ENCODE measurements around the gene NUB1.
"Not testable (repeated sequence)": the region's sequence is repeated elsewhere in the genome, so short reads cannot be mapped to it uniquely, and the experiment has no call there.

Gene NUB1

GRCh38 chr7:151341357-151342101 is at the start of gene NUB1:
Gene NUB1 (plus strand): TSS chr7:151341812. CDS start chr7:151345350, 3,538 bp downstream.
- peak within 1 kb of the TSS; percentile 54 for H3K4me3 ChIP-seq (ENCODE audit: low read depth, low read length)
- peak; percentile 16 for DNase-seq (ENCODE audit: low read depth)

DNA sequence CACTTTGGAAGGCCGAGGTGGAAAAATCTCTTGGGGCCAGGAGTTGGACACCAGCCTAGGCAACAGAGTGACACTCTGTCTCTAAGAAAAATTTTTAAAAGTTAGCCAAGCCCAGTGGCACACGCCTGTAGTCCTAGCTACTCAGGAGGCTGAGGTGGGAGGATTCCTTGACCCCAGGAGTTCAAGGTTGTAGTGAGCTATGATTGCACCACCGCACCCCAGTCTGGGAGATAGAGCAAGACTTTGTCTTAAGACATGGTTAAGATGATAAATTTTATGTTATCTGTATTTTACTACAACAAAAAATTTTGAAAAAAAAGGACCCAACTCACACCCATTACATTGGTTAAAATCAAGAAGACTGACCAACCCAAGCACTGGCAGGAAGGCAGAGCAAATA is 48.8 kb upstream of the NUB1 start:
- no peak overlapping the region for H3K4me3 ChIP-seq (ENCODE audit: low read depth, low read length)
- DNase-seq (ENCODE audit: low read depth) = no peak

DNA sequence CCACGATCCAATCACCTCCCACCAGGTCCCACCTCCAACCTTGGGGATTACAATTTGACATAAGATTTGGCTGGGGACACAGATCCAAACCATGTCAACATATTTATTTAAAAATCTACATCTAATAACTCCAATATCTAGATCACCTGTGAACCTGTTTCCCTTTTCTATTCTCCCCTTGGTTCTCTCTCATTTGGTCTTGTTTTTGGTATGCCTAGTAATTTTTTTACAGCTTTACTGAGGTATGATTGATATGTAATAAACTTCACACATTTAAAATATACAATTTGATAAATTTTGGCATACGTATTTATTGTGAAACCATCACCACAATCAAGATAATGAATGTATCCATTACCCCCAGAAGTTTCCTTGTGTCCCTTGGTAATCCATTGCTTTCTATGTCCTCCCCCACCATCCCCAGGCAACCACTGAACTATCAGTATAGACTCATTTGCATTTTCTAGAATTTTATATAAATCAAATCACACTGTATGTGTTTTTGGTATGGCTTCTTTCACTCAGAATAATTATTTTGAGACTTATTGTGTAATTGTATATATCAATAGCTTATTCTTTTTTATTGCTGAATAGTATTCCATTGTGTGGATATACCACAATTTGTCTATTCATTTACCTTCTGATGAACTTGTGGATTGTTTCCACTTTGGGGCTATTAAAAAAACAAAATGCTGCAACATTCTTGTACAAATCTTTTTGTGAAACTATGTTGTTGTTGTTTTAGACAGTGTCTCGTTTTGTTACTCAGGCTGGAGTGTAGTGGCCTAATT is 45.2 kb upstream of the NUB1 start:
- H3K4me3 ChIP-seq (ENCODE audit: low read depth, low read length) = no peak overlapping the region
- DNase-seq (ENCODE audit: low read depth) = no peak

DNA sequence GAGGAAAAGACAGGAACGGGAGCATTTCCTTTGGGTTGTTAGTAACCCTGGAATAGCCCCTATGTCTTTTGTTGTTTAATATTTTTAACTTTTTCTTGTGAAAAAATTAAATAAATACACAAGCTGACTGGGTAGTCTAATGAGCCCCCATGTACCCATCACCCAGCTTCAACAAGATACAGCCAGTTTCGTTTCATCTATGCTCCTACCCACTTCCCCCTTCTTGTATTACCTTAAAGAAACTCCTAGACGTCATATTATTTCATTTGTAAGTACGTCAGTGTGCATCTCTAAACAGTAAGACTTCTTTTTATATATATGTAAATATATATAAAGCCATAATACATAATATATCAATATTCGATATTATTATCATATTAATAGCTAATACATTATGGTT is 42.8 kb upstream of the NUB1 start:
- H3K4me3 ChIP-seq (ENCODE audit: low read depth, low read length) = no peak overlapping the region
- DNase-seq (ENCODE audit: low read depth) = no peak

- no peak for DNase-seq (ENCODE audit: low read depth)
- no peak overlapping the region for H3K4me3 ChIP-seq (ENCODE audit: low read depth, low read length)
Observed at GRCh38 chr7:151299530-151299929, 42.1 kb upstream of the NUB1 start.

DNA sequence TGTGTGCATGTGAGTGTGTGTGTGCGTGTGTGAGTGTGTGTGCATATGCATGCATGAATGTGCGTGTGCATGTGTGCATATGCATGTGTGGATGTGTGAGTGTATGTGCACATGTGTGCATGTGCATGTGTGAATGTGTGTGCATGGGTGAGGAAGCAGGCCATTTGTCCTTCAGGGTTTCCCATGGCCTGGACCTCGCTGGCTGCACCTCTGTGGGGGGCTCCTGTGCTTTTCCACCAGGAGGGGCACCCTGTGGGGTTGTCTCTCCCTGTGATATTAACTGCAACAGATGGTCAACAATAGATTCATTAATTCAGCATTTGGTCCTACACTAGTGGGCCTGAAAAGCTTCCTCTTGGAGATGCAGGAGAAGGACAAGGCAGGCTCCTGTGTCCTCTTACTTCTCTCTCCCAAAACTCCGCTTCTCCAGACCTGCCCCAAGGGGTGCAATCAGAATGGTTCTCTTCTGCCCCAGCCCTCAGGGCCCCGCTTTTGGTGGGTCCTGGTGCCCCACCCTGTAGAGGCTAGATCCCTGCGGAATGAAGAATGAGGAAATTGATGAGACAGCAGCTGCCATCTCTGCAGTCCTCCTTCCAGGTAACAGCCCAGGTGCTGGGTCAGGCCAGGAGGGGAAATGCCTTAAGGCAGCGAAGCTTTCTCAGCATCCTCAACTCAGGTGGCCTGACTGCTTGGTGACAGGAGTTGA is 41.5 kb upstream of the NUB1 start:
- no peak overlapping the region for H3K4me3 ChIP-seq (ENCODE audit: low read depth, low read length)
- DNase-seq (ENCODE audit: low read depth) = no peak

DNA sequence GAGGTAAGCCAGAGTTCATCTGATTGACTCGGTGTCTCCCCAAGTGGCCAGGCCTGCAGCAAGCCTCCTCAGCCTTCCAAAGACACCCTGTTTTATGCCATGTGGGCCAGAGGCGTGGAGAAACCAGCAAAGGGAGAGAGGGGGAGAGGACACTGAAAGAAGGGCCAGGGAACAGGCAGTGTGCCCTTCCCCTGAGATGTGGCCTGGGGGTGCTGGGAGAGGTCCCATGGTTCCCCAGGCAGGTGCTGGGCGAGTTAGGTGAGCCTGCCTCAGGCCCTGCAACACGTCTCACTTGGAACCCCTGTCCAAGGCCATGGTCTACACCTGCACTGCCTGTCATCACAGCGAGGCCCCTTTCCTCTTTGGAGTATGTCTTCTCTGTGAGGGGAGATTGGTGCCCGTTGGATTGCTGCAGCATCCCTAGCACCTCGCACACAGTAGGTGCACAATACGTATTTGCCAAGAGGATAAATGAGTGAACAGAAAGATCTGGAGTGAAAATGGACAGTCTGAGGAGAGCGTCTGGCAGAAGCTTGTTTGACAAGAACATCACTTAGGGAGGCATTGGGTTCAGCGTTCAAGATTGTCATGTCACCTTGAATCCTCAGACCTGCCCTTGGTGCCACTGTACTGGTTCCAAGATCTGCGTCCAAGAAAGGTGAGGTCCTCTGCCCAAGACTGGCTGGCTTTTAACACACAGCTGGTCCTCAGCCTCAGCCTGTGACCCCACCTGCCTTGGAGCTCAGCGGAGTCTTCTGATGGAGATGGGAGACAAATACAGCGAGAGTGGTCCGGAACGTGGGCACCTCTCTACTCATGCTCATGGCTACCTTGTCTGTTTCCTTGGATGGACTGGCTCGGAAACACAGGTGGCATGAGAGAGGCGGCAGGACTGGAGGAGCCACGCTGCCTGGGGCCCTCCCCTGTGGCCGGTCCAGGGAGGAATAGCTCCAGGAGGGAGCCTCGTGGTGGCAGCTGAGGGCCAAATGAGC is 39.8 kb upstream of the NUB1 start:
- DNase-seq (ENCODE audit: low read depth) = no peak

DNA sequence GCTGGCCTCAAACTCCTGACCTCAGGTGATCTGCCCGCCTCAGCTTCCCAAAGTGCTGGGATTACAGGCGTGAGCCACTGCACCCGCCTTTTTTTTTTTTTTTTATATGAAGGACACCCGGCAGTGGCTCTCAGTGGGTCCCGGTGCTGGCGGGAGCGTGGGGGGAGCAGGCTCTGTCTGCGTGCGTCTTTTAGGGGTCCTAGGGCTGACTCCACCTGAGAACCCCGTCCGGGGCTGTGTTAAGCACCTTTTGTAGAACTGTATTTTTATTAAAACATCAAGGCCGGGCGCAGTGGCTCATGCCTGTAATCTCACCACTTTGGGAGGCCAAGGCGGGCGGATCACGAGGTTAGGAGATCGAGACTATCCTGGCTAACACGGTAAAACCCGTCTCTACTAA is 37.4 kb upstream of the NUB1 start:
- H3K4me3 ChIP-seq (ENCODE audit: low read depth, low read length); DNase-seq (ENCODE audit: low read depth): not testable (repeated sequence)

More for the DNA sequence above, 39.8 kb upstream of the NUB1 start:
- no peak overlapping the region for H3K4me3 ChIP-seq (ENCODE audit: low read depth, low read length)

DNA sequence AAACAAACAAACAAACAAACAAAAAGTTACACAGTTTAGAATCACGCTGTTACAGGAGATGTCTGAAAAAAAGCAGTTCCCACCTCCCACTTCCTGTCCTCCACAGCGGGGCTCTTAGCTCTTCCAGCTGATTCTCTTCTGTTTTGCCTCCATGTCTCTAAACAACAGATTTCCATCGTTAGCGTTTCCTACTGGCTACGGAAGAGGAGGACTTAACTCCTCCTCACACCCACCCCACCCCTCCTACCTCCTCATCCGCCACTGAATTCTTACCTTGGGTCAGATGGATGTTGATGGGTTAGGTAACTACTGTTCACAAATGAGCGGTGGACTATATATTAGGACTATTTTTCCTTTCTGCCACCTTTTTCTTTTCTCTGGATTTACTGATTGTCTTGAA is 36.8 kb upstream of the NUB1 start:
- peak overlapping the region; percentile 23 for H3K4me3 ChIP-seq (ENCODE audit: low read depth, low read length)

DNA sequence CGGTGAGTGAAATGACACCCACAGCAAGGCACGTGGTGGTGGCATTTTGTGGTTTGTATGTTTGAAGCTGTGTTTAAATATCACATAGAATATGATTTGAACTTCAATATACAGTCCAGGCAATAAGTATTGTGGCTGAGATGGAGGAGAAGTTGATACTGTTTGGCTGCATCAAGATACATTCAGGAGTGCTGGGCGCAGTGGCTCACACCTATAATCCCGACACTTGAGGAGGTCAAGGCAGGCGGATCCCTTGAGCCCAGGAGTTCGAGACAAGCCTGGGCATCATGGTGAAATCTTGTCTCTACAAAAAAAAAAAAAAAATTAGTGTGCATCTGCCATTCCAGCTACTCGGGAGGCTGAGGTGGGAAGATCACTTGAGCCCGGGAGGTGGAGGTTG is 35.2 kb upstream of the NUB1 start:
- DNase-seq (ENCODE audit: low read depth) = no peak
- no peak overlapping the region for H3K4me3 ChIP-seq (ENCODE audit: low read depth, low read length)

More for the DNA sequence above, 36.8 kb upstream of the NUB1 start:
- DNase-seq (ENCODE audit: low read depth) = no peak

- DNase-seq (ENCODE audit: low read depth) = no peak
- no peak overlapping the region for H3K4me3 ChIP-seq (ENCODE audit: low read depth, low read length)
Observed at GRCh38 chr7:151306860-151307259, 34.8 kb upstream of the NUB1 start.

DNA sequence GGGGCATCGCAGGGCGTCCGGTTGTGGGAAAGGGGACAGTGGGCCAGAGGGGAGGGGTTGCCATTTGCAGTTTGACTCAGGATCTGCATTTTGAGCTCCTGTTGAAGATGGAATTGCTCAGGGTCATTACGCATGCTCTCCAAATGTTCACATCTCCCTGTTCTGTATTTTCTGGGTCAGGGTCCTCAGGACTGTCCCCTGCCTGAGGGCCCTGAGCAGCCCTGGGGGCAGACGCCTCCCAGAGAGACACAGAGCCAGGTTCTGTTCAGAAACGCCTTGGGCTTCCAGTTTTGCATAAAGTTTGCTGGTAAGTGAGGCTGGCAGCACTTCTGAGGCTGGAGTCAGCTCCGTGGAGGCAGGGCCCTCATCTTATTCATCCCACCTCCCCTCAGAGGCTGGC is 34.1 kb upstream of the NUB1 start:
- H3K4me3 ChIP-seq (ENCODE audit: low read depth, low read length) = no peak overlapping the region
- no peak for DNase-seq (ENCODE audit: low read depth)

DNA sequence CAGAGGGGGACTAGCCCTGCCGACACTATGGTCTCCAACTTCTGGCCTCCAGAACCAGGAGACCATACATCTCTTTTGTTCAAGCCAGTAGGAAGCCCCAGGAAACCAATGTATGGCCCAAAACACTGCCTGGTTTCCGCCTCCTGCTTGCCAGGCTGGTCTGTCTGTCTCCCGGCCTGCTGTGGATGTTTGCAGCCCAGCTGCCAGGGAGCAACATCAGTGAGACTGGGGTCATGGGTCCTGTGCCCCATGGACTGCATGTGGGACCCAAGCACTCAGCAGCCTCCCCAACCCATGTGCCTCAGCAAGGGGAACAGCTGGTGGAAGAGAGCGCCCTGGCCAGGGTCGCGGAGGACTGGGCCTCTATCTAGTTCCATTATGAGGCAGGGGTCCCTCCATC is 33.4 kb upstream of the NUB1 start:
- DNase-seq (ENCODE audit: low read depth) = no peak
- no peak overlapping the region for H3K4me3 ChIP-seq (ENCODE audit: low read depth, low read length)

- H3K4me3 ChIP-seq (ENCODE audit: low read depth, low read length) = no peak overlapping the region
- DNase-seq (ENCODE audit: low read depth) = no peak
Observed at GRCh38 chr7:151308791-151309190, 32.8 kb upstream of the NUB1 start.

GRCh38 chr7:151309311-151309710 is 32.3 kb upstream of the NUB1 start:
- H3K4me3 ChIP-seq (ENCODE audit: low read depth, low read length) = no peak overlapping the region
- DNase-seq (ENCODE audit: low read depth) = no peak

DNA sequence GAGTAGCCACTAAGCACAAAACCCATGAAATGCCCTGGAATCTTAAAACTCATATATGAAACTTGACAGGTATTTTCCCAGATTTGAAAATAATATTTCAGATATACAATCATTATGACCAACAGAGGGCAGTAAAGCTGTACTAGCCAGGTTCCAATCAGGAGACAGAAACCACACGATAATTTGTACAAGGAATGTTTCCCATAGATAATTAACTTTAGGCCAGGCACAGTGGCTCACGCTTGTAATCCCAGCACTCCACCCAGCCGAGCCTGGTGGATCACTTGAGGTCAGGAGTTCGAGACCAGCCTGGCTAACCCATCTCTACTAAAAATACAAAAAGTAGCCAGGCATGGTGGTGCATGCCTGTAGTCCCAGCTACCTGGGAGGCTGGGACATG is 31.0 kb upstream of the NUB1 start:
- DNase-seq (ENCODE audit: low read depth) = no peak
- H3K4me3 ChIP-seq (ENCODE audit: low read depth, low read length) = no peak overlapping the region

- DNase-seq (ENCODE audit: low read depth) = no peak
- H3K4me3 ChIP-seq (ENCODE audit: low read depth, low read length) = no peak overlapping the region
Observed at GRCh38 chr7:151311294-151311864, 30.2 kb upstream of the NUB1 start.

- no peak overlapping the region for H3K4me3 ChIP-seq (ENCODE audit: low read depth, low read length)
- DNase-seq (ENCODE audit: low read depth) = no peak
Observed at GRCh38 chr7:151312356-151312755, 29.3 kb upstream of the NUB1 start.

Data from skeletal muscle cell (primary cell).